GM19099 (cell line): ENCODE measurements around the gene CHAC1.

ENCODE experiments used
- POLR2A ChIP-seq: IDR thresholded peaks from 3 replicates; pipeline ENCODE4 v1.6.1; 2011; ENCODE audit warnings: low read depth; ENCODE audit not compliant: insufficient read length; ENCODE audit errors: extremely low read depth

The CHAC1 gene

GRCh38 chr15:40956541-40956982, 3.3 kb downstream of the CHAC1 start:
- TF ChIP-seq POLR2A, result no peak

- TF ChIP-seq POLR2A, result no peak
Measured at GRCh38 chr15:40957041-40957555, 3.8 kb downstream of the CHAC1 start.

DNA sequence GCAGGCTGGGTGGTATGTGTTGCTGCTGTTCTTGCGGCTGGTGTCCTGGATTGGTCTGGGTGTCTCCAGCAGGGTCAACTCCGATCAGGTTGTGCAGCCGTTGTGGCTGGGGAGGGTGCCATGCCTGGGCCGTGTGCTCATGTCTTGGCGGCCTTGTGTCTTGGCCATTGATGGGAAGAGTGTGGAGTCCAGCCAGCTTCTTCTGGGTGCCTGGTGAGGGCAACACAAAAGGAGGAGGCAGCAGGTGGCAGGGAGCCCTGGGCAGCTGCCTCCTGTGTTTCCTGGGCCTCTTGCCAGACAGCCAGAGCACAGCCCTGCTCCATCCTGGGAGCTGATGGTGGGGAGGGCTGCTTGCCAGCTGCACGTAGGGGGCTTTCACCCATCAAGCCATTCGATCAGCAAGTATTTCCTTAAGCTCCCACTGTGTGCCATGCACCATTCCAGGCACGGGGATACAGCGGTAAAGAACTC, 4.3 kb downstream of the CHAC1 start:
- no peak for TF ChIP-seq POLR2A

- no peak for TF ChIP-seq POLR2A
Measured at GRCh38 chr15:40958146-40958545, 4.9 kb downstream of the CHAC1 start.

DNA sequence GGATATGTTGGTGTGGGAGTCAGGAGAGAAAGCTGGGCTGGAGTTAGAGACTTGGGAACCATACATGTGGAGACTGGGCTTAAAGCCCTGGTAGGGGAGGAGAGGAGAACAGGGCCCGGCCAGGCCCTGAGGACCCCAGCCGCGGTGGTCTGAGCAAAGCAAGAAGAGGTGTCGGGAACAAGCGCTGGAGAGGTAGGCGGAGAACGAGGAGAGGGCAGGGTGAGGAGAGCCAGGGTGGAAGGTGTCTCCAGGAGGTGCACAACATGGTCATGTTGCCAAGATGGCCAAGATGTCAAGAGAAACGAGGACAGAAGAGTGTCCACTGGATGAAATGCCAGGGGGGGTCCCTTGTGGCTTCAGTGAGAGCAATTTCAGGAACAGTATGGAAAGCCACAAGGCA, 5.5 kb downstream of the CHAC1 start:
- TF ChIP-seq POLR2A, result no peak

DNA sequence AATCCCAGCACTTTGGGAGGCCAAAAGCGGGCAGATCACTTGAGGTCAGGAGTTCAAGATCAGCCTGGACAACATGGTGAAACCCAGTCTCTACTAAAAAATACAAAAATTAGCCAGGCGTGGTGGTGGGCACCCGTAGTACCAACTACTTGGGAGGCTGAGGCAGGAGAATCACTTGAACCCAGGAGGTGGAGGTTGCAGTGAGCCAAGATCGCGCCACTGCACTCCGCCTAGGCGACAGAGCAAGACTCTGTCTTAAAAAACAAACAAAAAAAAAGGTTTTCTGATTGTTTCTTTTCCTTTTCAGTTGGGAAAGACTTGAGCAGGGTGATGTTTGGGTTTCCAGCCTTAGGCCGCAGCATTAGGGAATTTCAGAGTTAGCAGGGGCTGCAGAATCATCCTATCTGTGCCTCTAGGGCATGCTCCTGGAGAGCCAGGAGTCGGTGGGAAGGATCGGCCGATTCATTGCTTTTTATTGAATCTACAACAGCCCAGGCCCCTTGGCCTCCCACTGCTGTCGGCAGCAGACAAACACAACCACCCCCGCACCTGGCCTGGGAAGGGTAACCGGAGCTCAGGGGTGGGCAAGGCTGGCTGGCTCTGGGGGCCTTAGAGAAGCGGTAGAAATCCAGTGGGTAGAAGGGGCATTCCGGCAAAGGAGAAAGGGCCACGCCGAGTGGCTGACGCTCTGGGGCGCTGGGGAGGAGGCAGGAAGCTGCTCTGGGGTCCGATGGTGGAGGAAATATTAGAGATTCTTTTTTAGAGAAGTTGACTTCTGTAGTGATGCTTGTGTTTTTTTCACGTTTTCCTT, 6.3 kb downstream of the CHAC1 start:
- no peak for TF ChIP-seq POLR2A

GRCh38 chr15:40960151-40960885, 7.0 kb downstream of the CHAC1 start:
- no peak for TF ChIP-seq POLR2A

DNA sequence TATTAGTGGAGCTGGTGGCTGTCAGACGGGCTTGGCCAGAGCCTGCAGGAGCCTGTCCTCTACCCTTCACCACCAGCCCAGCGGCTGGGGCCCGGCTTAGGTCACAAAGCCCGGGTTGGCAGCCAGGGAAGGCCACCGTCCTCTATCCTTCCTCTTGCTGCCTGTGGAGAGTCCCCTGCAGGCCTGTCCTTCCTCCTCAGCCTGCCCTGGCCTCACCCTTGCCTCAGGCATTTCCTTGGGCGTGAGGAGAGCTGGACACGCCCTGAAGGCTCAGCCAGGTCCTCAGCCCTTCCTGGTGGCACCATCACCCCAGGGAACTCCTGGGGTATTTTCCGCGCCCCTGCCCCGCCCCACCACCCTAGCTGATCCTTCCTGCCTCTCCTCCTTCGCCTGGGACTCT, 7.7 kb downstream of the CHAC1 start:
- TF ChIP-seq POLR2A, result no peak

GRCh38 chr15:40963201-40963600, 9.9 kb downstream of the CHAC1 start:
- no peak for TF ChIP-seq POLR2A

DNA sequence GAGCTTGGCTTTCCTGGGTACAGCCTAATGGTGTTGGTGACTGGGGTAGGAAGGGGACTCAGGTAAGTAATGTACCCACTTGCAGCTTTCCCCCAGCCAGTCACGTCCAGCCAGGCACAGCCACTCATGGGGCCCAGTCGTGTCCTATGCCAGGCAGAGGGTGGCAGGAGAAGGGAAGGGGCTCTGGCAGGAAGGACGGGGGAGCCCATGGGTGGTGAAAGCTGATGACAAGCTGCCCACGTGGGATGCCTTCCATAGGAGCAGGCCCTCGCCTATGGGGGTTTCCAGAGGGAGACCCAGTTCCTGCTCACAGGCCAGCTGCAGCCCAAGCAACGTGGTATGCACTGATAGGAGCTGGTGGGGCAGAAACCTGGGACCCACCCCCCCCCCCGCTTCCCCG, 10.7 kb downstream of the CHAC1 start:
- no peak for TF ChIP-seq POLR2A

- no peak for TF ChIP-seq POLR2A
Measured at GRCh38 chr15:40964634-40965033, 11.4 kb downstream of the CHAC1 start.

- TF ChIP-seq POLR2A, result no peak
Measured at GRCh38 chr15:40968290-40969085, 15.2 kb downstream of the CHAC1 start.

DNA sequence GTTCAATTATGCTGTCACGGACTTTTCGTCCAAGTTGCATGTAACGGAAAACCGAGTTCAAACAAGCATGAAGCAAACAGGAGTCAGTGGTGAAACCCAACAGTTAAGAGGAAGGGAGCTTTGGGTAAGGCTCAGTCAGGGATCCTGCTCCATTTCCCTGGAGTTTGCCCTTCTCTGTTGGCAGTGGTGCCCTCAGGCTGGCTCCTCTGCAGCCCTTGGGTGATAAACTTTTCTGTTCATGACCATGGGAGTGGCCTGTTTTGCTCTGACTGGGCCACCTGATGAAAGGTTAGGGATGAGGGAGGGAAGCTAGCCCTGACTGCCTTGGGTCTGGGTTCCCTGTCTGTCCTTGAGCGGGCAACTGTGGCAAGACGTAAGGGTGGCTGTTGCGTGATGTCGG, 16.1 kb downstream of the CHAC1 start:
- TF ChIP-seq POLR2A, result no peak

- no peak for TF ChIP-seq POLR2A
Measured at GRCh38 chr15:40974879-40975278, 21.6 kb downstream of the CHAC1 start.

GRCh38 chr15:40976819-40977218, 23.5 kb downstream of the CHAC1 start:
- TF ChIP-seq POLR2A, result no peak
